OCI-LY1 (cell line): ENCODE data around the gene ZNF554.

Source experiments
- EZH2 ChIP-seq: fragments of 200-600 bp; sonication (generic), shearing (Covaris generic); IDR thresholded peaks from 2 replicates; pipeline ENCODE4 v1.8.0; 2017; ENCODE audit warnings: borderline replicate concordance, mixed run types, mild to moderate bottlenecking, antibody characterized with exemption, low read length, moderate library complexity, mixed read lengths
- TF ChIP-seq, protein P1 (sequence below): fragments of 200-600 bp; sonication (generic), shearing (Covaris generic); IDR thresholded peaks from 2 replicates; pipeline ENCODE4 v1.5.1; 2017; ENCODE audit warnings: mild to moderate bottlenecking, antibody characterized with exemption, low read length, moderate library complexity, mixed read lengths

DNA sequence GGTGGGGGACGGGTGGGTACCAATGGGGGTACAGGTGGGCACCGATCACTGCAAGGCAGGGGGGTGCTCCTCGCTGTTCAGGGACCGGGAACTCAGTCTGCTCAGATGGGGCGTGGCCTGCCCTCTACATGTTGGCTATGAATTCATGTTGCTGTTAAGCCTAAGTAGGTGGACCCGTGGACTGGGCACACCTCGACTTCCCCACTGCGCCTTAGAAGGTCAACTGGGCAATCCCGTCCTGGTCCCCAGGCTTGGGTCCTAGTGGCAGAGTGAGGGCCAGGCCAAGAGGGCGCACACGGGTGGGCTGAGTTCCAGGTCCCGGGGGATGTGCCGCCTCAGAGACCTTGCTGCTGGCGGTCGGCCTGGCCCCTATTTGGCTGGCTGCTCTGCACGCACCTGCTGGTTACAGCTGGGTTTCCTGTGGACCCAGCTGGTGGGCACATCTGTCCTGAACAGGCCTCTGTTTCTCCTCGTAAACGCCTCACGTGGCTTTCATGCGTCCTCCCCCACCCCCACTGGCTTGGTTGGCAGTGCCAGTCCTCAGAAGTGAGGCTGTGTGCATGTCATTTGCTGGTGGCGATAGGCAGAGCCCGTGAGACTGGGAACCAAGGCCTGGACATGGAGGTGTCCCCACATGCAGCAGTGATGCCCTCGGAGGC, 13.5 kb upstream of the ZNF554 start:
- TF ChIP-seq, protein P1, sequence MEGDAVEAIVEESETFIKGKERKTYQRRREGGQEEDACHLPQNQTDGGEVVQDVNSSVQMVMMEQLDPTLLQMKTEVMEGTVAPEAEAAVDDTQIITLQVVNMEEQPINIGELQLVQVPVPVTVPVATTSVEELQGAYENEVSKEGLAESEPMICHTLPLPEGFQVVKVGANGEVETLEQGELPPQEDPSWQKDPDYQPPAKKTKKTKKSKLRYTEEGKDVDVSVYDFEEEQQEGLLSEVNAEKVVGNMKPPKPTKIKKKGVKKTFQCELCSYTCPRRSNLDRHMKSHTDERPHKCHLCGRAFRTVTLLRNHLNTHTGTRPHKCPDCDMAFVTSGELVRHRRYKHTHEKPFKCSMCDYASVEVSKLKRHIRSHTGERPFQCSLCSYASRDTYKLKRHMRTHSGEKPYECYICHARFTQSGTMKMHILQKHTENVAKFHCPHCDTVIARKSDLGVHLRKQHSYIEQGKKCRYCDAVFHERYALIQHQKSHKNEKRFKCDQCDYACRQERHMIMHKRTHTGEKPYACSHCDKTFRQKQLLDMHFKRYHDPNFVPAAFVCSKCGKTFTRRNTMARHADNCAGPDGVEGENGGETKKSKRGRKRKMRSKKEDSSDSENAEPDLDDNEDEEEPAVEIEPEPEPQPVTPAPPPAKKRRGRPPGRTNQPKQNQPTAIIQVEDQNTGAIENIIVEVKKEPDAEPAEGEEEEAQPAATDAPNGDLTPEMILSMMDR: no peak
- no peak for TF ChIP-seq EZH2
